Smooth muscle cell (in vitro differentiated cells): Measurements from ENCODE around the gene SCAP. TPM values are rescaled to one million over a fixed set of nuclear protein-coding genes. Genes with fewer than 3 reads are reported as not detected.
A peak's percentile ranks its signal among the peaks of the same experiment; 100 is the strongest.
"Not testable (repeated sequence)": the region's sequence is repeated elsewhere in the genome, so short reads cannot be mapped to it uniquely, and the experiment has no call there.

Source experiments
- DNase-seq: peaks from one replicate; lab custom pipeline; 2025; ENCODE audit not compliant: unreplicated experiment; lab: John Stamatoyannopoulos, UW
- H2AFZ ChIP-seq: fragments of 200-600 bp; sonication (generic); 2 replicates; pipeline ENCODE4 v1.6.0; 2016; ENCODE audit warnings: antibody characterized with exemption, low read depth, mild to moderate bottlenecking
- H3F3A ChIP-seq: fragments of 200-600 bp; sonication (generic); 2 replicates; pipeline ENCODE4 v1.6.0; 2017; ENCODE audit warnings: antibody characterized with exemption, low read depth
- H3K27ac ChIP-seq: fragments of 200-600 bp; sonication (generic); 2 replicates; pipeline ENCODE4 v1.5.1; 2016; ENCODE audit warnings: low read depth, mild to moderate bottlenecking
- H3K27me3 ChIP-seq: fragments of 200-600 bp; sonication (generic); 2 replicates; pipeline ENCODE4 v1.6.1; 2016; ENCODE audit warnings: low read depth, mild to moderate bottlenecking
- H3K36me3 ChIP-seq: fragments of 200-600 bp; sonication (generic); 2 replicates; pipeline ENCODE4 v1.5.1; 2016; ENCODE audit warnings: low read depth
- H3K4me1 ChIP-seq: fragments of 200-600 bp; sonication (generic); 2 replicates; pipeline ENCODE4 v1.5.1; 2016; ENCODE audit warnings: low read depth
- H3K4me2 ChIP-seq: fragments of 200-600 bp; sonication (generic); 2 replicates; pipeline ENCODE4 v1.6.0; 2016; ENCODE audit warnings: mild to moderate bottlenecking
- H3K4me3 ChIP-seq: fragments of 200-600 bp; sonication (generic); 2 replicates; pipeline ENCODE4 v1.5.1; 2016; ENCODE audit warnings: mild to moderate bottlenecking
- H3K79me2 ChIP-seq: fragments of 200-600 bp; sonication (generic); 2 replicates; pipeline ENCODE4 v1.6.0; 2016; ENCODE audit warnings: low read depth, mild to moderate bottlenecking
- H3K9ac ChIP-seq: fragments of 200-600 bp; sonication (generic); 2 replicates; pipeline ENCODE4 v1.6.0; 2016; ENCODE audit warnings: low read depth
- H3K9me3 ChIP-seq: fragments of 200-600 bp; sonication (generic); replicated peaks from 2 replicates; pipeline ENCODE4 v1.5.1; 2016; ENCODE audit warnings: low read depth
- H4K20me1 ChIP-seq: fragments of 200-600 bp; sonication (generic); 2 replicates; pipeline ENCODE4 v1.6.0; 2016; ENCODE audit warnings: low read depth
- WGBS: methylation state at CpG from one replicate; pipeline ENCODE4 v1.1.7; 2016; ENCODE audit warnings: low lambda C conversion rate; 5-methylcytosine and 5-hydroxymethylcytosine counted together
- polyA plus RNA-seq: library from polyadenylated mRNA; unstranded; fragments of >200 nt; fragmentation: Nextera tagmentation; extraction: Ambion mirVana; gene quantifications from 2 replicates; pipeline ENCODE4 v1.2.1, GENCODE V29; 2016
- total RNA-seq: library from RNA; depleted of rRNA; stranded (reverse); fragments of >200 nt; gene quantifications from 2 replicates; pipeline ENCODE4 v1.2.3, GENCODE V29; 2014
- TF ChIP-seq, protein P1 (sequence below): fragments of 200-600 bp; sonication (generic); IDR thresholded peaks from 2 replicates; pipeline ENCODE4 v1.5.1; 2017; ENCODE audit warnings: borderline replicate concordance, mild to moderate bottlenecking, antibody characterized with exemption; ENCODE audit not compliant: insufficient read depth, poor library complexity, severe bottlenecking

SCAP gene
- total and polyA plus RNA-seq, 2 experiments from 2014 or later: 29.2 to 31.0 TPM

DNA sequence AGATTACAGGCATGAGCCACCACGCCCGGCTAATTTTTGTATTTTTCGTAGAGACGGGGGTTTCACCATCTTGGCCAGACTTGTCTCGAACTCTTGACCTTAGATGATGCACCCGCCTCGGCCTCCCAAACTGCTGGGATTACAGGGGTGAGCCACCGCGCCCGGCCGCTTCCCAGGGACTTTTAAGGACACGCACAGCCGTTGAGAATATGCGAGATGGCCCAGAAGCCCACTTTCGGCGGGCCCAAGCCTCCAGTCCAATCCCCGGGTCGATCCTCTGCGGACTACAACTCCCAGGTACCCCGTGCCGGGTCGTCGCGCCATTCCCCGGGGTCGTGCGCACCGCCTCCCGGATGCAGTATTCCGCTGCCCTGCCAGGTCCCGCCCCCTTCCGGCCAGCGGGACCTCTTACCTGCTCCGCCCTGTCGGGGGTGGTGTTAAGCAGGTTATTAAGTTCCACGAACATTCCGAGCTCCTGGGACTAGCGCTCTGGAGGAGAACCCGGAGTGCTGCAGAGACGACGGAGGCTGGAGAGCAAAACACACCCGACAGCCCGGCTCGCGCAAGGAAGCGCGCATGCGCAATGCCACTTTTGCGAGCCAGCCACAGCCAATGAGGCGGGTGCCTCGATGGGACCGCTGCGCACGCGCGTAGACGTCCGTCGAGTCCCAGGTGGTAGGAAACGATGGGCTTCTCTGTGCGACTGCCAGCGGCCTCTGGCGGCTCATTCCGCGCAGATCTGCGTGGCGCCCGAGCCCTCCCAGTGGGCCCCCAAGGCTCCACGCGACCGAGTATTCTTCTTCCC lies 37.6 kb upstream of the SCAP start, which contains the start of gene ELP6:
ELP6 (minus strand) TSS at position 588 of the 805 bp plus-strand sequence; CDS start at position 466, 122 bp downstream.
- H3K4me2 ChIP-seq: peak within 1 kb of the TSS; percentile 98
- H4K20me1 ChIP-seq: no peaks in the 10 kb centered on the region
- peak within 1 kb of the TSS; percentile 59 for H3K9ac ChIP-seq
- no peaks in the 10 kb centered on the region for H3K9me3 ChIP-seq
- no peaks in the 10 kb centered on the region for H3K27me3 ChIP-seq
- peak within 1 kb of the TSS; percentile 86 for H3K27ac ChIP-seq
- peak; percentile 99 for DNase-seq
- H3K79me2 ChIP-seq: peaks cover 14% of the 10 kb centered on the region
- WGBS: under 1% methylated on average over 71 of the region's 71 CpGs
- TF ChIP-seq, protein P1, sequence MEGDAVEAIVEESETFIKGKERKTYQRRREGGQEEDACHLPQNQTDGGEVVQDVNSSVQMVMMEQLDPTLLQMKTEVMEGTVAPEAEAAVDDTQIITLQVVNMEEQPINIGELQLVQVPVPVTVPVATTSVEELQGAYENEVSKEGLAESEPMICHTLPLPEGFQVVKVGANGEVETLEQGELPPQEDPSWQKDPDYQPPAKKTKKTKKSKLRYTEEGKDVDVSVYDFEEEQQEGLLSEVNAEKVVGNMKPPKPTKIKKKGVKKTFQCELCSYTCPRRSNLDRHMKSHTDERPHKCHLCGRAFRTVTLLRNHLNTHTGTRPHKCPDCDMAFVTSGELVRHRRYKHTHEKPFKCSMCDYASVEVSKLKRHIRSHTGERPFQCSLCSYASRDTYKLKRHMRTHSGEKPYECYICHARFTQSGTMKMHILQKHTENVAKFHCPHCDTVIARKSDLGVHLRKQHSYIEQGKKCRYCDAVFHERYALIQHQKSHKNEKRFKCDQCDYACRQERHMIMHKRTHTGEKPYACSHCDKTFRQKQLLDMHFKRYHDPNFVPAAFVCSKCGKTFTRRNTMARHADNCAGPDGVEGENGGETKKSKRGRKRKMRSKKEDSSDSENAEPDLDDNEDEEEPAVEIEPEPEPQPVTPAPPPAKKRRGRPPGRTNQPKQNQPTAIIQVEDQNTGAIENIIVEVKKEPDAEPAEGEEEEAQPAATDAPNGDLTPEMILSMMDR: peak; percentile 34
- H3K4me3 ChIP-seq: peak within 1 kb of the TSS; percentile 81
- H3K36me3 ChIP-seq: no peaks in the 10 kb centered on the region
- peak within 1 kb of the TSS; percentile 89 for H2AFZ ChIP-seq
- peaks cover 5% of the 10 kb centered on the region for H3K4me1 ChIP-seq
- H3F3A ChIP-seq: peaks cover 4% of the 10 kb centered on the region

DNA sequence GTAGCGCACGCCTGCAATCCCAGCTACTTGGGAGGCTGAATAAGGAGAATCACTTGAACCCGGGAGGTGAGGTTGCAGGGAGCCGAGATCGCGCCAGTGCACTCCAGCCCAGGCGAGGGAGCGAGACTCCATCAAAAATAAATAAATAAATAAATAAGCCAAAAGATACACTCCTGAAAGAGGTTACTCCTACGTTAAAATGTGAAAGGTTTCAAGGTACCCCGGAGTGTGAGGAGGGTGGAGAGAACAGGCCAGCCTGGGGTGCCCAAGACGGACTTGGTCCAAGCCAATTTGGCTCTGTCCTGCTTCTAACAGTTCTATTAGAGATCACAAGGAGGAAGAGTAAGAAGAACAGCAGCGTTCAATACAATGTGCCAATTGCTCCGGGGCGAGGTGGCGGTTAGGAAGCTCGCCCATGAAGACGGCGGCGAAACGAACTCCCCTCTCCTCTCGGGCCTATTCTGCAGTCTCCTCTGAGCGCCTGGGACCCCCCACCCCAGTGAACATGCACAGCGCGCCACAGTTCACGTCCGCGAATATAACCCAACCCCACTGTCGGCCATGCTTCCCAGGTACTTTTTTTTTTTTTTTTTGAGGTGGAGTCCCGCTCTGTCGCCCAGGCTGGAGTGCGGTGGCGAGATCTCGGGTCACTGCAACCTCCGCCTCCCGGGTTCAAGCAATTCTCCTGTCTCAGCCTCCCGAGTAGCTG lies 36.8 kb upstream of the SCAP start:
- Histone ChIP-seq H3K4me2 (peak overlapping the region; percentile 98), H3K36me3 (no peaks in the 10 kb centered on the region), H2AFZ (peak overlapping the region; percentile 89), H3K79me2 (peaks cover 14% of the 10 kb centered on the region), H3K9ac (peak overlapping the region; percentile 54), H3F3A (peaks cover 4% of the 10 kb centered on the region), H3K27ac (peak overlapping the region; percentile 86), H4K20me1 (no peaks in the 10 kb centered on the region), H3K4me3 (peak overlapping the region; percentile 81), H3K9me3 (no peaks in the 10 kb centered on the region), H3K4me1 (peaks cover 5% of the 10 kb centered on the region), H3K27me3 (no peaks in the 10 kb centered on the region)
- DNase-seq: no peak
- 22% methylated on average over 35 of the region's 36 CpGs for WGBS
- TF ChIP-seq, protein P1: no peak

DNA sequence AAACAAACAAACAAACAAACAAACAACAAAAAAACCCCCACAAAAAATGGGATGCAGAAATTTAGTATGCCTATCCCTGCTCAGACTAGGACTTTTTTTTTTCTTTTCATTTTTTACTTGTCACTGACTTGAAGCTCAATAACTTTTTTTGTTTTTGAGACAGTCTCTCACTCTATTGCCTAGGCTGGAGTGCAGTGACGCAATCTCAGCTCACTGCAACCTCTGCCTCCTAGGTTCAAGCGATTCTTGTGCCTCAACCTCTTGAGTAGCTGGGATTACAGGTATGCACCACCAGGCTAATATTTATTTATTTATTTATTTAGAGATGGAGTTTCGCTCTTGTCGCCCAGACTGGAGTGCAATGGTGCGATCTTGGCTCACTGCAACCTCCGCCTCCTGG lies 29.5 kb upstream of the SCAP start:
- DNase-seq, H3K4me3 ChIP-seq, H3F3A ChIP-seq, H3K9ac ChIP-seq, H3K4me1 ChIP-seq, H2AFZ ChIP-seq, H3K36me3 ChIP-seq, H3K4me2 ChIP-seq, H4K20me1 ChIP-seq, H3K9me3 ChIP-seq, H3K27ac ChIP-seq, H3K27me3 ChIP-seq, H3K79me2 ChIP-seq: not testable (repeated sequence)
- 95% methylated on average over 6 of the region's 6 CpGs for WGBS

DNA sequence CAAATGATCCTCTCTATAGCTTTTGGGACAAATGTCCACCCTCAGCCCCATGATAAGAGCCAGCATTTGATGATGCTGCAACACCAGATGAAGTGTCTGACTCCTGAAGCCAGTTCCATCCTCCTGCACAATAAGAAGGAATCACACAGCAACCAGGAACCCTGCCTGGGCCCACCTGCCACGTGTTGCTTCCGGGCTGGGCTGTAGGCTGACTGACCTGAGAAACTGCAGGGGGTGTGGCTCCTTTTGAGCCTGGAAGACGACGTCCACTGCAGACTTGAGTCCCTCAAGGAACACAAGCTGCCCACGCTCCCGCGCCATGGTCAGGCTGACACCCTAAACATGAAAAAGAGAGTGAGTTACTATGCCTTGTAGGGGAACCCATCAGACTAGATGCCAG lies 28.4 kb upstream of the SCAP start:
- DNase-seq: no peak
- Histone ChIP-seq H3K4me1 (no peaks in the 10 kb centered on the region), H3K36me3 (peaks cover 6% of the 10 kb centered on the region), H3K9me3 (no peaks in the 10 kb centered on the region), H3K4me3 (no peak overlapping the region), H3K9ac (no peak overlapping the region), H3K4me2 (no peak overlapping the region), H3K79me2 (no peaks in the 10 kb centered on the region), H4K20me1 (no peaks in the 10 kb centered on the region), H3K27ac (no peak overlapping the region), H3K27me3 (no peaks in the 10 kb centered on the region), H2AFZ (no peak overlapping the region), H3F3A (no peaks in the 10 kb centered on the region)
- 93% methylated on average over 7 of the region's 7 CpGs for WGBS
- TF ChIP-seq, protein P1: no peak
